Measurements from ENCODE around the gene DAZAP2.

DNA sequence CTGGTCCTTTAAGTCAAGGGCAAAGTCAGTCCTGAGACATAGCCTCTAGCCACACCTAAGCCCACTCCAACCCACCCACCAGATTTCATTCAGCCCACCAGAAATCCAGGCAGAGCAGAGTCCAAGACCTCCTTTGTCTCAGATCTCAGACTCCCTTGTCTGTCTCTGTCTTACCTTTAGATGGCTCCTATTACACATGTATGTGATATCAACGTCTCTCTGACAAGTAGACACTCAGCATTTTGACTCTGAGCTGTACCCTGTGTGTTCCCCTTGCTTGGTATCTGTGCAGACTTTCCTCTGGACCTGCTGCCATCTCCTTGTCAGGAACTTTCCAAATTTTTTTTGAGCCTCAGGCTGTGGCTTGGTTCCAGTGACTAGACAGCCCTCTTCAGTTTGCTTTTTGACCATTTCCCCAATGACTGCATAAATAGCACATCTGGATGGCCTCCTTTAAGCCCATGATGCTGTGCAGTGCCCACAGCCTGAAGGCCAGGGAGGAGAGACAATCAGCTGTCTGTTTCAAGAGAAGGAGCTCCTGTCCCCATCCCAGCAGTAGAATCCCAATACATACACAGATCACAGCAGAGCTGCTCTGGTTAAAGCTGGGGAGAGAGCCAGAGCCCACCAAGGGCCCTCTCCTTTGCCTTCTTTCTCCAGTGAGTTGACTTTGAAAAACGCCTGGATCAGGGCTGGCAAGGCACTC is 27.8 kb upstream of the DAZAP2 start:
- TF ChIP-seq CTCF (IDR thresholded peaks at IDR 0.05; ENCODE audit: low read depth, low read length) (no peak), EZH2phosphoT487 (IDR thresholded peaks at IDR 0.05; ENCODE audit: low read depth) (no peak)

Data from OCI-LY3 (cell line).